Spleen (tissue), 11 donors: ENCODE measurements around the gene AFM. TPM values are rescaled to one million over a fixed set of nuclear protein-coding genes. Genes with fewer than 3 reads are reported as not detected.

Experiments
- DNase-seq: peaks from one replicate; pipeline ENCODE4 v3.0.0-alpha.2; 2020
- H3K27ac ChIP-seq, 8 donors: fragments of 200-600 bp; sonication (generic) in 7 of 8; 1 replicate in 4 of 8; 2 replicates in 4 of 8; pipeline versions ENCODE4 v1.5.0 to v1.8.0; 2016 to 2021; ENCODE audit warnings: inconsistent platforms in 4 of 8, mild to moderate bottlenecking in 4 of 8, moderate library complexity in 1 of 8
- H3K27me3 ChIP-seq, 7 donors: fragments of 200-600 bp; sonication (generic) in 6 of 7; replicated peaks in 1 of 7; 1 replicate in 4 of 7; 2 replicates in 3 of 7; pipeline versions ENCODE4 v1.5.0 to v1.8.0; 2016 to 2021; ENCODE audit warnings: inconsistent platforms in 3 of 7, mild to moderate bottlenecking in 1 of 7
- H3K36me3 ChIP-seq, 6 donors: fragments of 200-600 bp; sonication (generic) in 5 of 6; 1 replicate in 4 of 6; 2 replicates in 2 of 6; pipeline versions ENCODE4 v1.5.0 to v1.8.0; 2016 to 2021; ENCODE audit warnings: inconsistent platforms in 2 of 6
- H3K4me1 ChIP-seq, 6 donors: fragments of 200-600 bp; sonication (generic) in 5 of 6; 1 replicate in 3 of 6; 2 replicates in 3 of 6; pipeline versions ENCODE4 v1.5.0 to v1.8.0; 2016 to 2021; ENCODE audit warnings: inconsistent platforms in 3 of 6
- H3K4me3 ChIP-seq, 8 donors: fragments of 200-600 bp; sonication (generic) in 7 of 8; 1 replicate in 4 of 8; 2 replicates in 4 of 8; pipeline versions ENCODE4 v1.5.0 to v1.8.0; 2016 to 2021; ENCODE audit warnings: inconsistent platforms in 4 of 8, mild to moderate bottlenecking in 4 of 8, moderate library complexity in 2 of 8
- H3K9me3 ChIP-seq, 8 donors: fragments of 200-600 bp; sonication (generic) in 7 of 8; 1 replicate in 4 of 8; 2 replicates in 4 of 8; pipeline versions ENCODE4 v1.5.0 to v1.8.0; 2016 to 2021; ENCODE audit warnings: inconsistent platforms in 4 of 8
- POLR2A ChIP-seq, 3 donors: fragments of 450-650 bp; IDR thresholded peaks; one replicate each; pipeline ENCODE4 v1.5.1; 2017; ENCODE audit warnings: antibody characterized with exemption in 3 of 3, mild to moderate bottlenecking in 1 of 3
- POLR2AphosphoS5 ChIP-seq, 3 donors: sonication (generic); formaldehyde crosslinking; IDR thresholded peaks; one replicate each; pipeline ENCODE4 v1.5.1; 2017; ENCODE audit warnings: antibody characterized with exemption in 3 of 3
- WGBS, 5 donors: extraction: QIAGEN DNeasy Blood & Tissue Kit in 3 of 5; methylation state at CpG; one replicate each; pipeline versions ENCODE4 v1.1.5 to v1.1.7; 2013 to 2018; 5-methylcytosine and 5-hydroxymethylcytosine counted together
- intact Hi-C: fragments of 100-400 bp; cut with DNase I; formaldehyde crosslinking; loops from one replicate; pipeline ENCODE4 v1.15.0; 2023; ENCODE audit warnings: low total_unique reads
- polyA plus RNA-seq, 3 donors: library from polyadenylated mRNA; stranded (reverse); fragments of 200-250 nt; gene quantifications; one replicate each; pipeline ENCODE4 v1.2.1, GENCODE V29; 2013
- total RNA-seq, 7 donors: library from RNA; depleted of rRNA in 3 of 7; stranded (reverse); fragments of >200 nt in 3 of 7; fragmentation: NEBNext Ultra II Directional in 4 of 7; extraction: Animal tissue kit (Norgen Biotek cat#: 25700) in 4 of 7; gene quantifications; one replicate each; pipeline versions ENCODE4 v1.1.0 to v1.2.1, GENCODE V29; 2016 to 2021
- TF ChIP-seq, protein P1 (sequence below), 11 experiments: fragments of 200-600 bp in 7 of 11; fragments of 450-650 bp in 4 of 11; sonication (generic) in 4 of 11; IDR thresholded peaks in 8 of 11; conservative IDR thresholded peaks in 3 of 11; 1 replicate in 7 of 11; 2 replicates in 4 of 11; pipeline versions ENCODE4 v1.4.0 to v1.8.0; 2016 to 2021; ENCODE audit warnings: antibody characterized with exemption in 11 of 11, inconsistent platforms in 4 of 11, mild to moderate bottlenecking in 1 of 11
- donor health status: healthy with polysubstance abuse.
- donor health status: DM: no; HTN: no; CAD: no; lungs with moderate emphysema.
- donor health status: DM: no; HTN: no; CAD: no.
- donor health status: Bipolar disorder and iron deficiency.
- donor health status: healthy.
- donor health status: DM: no; HTN: no; CAD: no.
- donor health status: DM: yes; HTN: yes; CAD: no.

The AFM gene
- total and polyA plus RNA-seq, 10 donors = not detected

- Histone ChIP-seq H3K4me1 (no peaks in the 10 kb centered on the region), H3K27ac (no peak overlapping the region), H3K36me3 (no peaks in the 10 kb centered on the region), H3K4me3 (no peak overlapping the region), H3K9me3 (no peaks in the 10 kb centered on the region), H3K27me3 (no peaks in the 10 kb centered on the region)
- WGBS, 5 donors = 66 to 78% (median 70%) methylated on average over 2 of the region's 2 CpGs
- TF ChIP-seq, protein P1, sequence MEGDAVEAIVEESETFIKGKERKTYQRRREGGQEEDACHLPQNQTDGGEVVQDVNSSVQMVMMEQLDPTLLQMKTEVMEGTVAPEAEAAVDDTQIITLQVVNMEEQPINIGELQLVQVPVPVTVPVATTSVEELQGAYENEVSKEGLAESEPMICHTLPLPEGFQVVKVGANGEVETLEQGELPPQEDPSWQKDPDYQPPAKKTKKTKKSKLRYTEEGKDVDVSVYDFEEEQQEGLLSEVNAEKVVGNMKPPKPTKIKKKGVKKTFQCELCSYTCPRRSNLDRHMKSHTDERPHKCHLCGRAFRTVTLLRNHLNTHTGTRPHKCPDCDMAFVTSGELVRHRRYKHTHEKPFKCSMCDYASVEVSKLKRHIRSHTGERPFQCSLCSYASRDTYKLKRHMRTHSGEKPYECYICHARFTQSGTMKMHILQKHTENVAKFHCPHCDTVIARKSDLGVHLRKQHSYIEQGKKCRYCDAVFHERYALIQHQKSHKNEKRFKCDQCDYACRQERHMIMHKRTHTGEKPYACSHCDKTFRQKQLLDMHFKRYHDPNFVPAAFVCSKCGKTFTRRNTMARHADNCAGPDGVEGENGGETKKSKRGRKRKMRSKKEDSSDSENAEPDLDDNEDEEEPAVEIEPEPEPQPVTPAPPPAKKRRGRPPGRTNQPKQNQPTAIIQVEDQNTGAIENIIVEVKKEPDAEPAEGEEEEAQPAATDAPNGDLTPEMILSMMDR (IDR thresholded peaks at IDR 0.05 in 8 of 11, conservative IDR thresholded peaks at IDR 0.05 in 3 of 11) = no peak
- TF ChIP-seq POLR2AphosphoS5 (IDR thresholded peaks at IDR 0.05) = no peak
- DNase-seq = no peak
- intact Hi-C loops = no loop called here
Measured at GRCh38 chr4:73538162-73538561, 56.6 kb downstream of the AFM start.

DNA sequence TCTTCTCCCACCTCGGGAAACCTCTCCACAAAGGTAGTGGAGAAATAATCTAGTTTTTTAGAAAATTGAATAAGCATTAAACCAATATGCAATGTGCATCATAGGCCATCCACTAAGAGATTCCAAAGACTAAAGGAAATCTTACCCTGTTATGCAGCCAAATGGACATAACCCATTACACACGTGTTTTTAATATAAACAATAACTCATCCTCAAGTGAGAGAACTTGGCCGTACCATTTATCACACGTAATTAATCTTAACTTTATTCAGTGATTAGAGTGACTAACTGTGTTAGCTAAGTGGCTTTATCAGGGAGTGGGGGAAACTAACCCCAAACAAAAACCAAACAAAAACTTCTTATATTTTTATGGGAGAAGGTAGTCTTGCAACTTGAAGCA is 57.8 kb downstream of the AFM start:
- no peak for TF ChIP-seq POLR2A (IDR thresholded peaks at IDR 0.05)
- TF ChIP-seq, protein P1 (IDR thresholded peaks at IDR 0.05 in 8 of 11, conservative IDR thresholded peaks at IDR 0.05 in 3 of 11) = no peak
- no peak for TF ChIP-seq POLR2AphosphoS5 (IDR thresholded peaks at IDR 0.05)
- 72 to 81% (median 78%) methylated on average over 4 of the region's 4 CpGs for WGBS, 5 donors
- no peaks in the 10 kb centered on the region for H3K36me3 ChIP-seq
- no peaks in the 10 kb centered on the region for H3K27me3 ChIP-seq
- no peak overlapping the region for H3K4me3 ChIP-seq
- no peak for DNase-seq
- intact Hi-C loops = no loop called here
- no peak overlapping the region for H3K27ac ChIP-seq
- no peaks in the 10 kb centered on the region for H3K4me1 ChIP-seq
- H3K9me3 ChIP-seq = no peaks in the 10 kb centered on the region

DNA sequence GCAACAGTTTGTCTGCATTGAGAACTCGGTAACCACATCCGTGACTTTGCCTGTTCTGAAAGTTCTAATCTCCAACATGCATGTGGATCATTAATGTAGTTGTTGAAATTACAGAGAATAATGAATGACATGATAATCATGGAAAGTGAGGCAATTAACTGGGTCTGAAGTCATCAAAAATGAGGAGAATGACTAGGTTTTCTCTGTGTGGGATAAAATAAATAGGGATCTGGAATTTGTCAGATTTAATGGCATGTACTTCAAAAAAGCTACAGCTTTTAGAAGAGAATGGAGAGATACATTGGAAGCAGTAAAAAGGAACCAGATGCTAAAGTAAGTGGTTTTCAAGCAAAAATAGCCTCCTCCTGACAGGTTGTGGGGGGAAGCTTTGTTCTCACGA is 59.3 kb downstream of the AFM start:
- Histone ChIP-seq H3K9me3 (no peaks in the 10 kb centered on the region), H3K27ac (no peak overlapping the region), H3K4me1 (no peaks in the 10 kb centered on the region), H3K27me3 (no peaks in the 10 kb centered on the region), H3K4me3 (no peak overlapping the region), H3K36me3 (no peaks in the 10 kb centered on the region)
- TF ChIP-seq, protein P1 (IDR thresholded peaks at IDR 0.05 in 8 of 11, conservative IDR thresholded peaks at IDR 0.05 in 3 of 11) = no peak
- no peak for TF ChIP-seq POLR2AphosphoS5 (IDR thresholded peaks at IDR 0.05)
- TF ChIP-seq POLR2A (IDR thresholded peaks at IDR 0.05) = no peak
- intact Hi-C loops = no loop called here
- WGBS, 5 donors = 69 to 77% (median 72%) methylated on average over 3 of the region's 3 CpGs
- no peak for DNase-seq

- Histone ChIP-seq H3K4me3 (no peak overlapping the region), H3K36me3 (no peaks in the 10 kb centered on the region), H3K27me3 (no peaks in the 10 kb centered on the region), H3K4me1 (no peaks in the 10 kb centered on the region), H3K9me3 (no peaks in the 10 kb centered on the region), H3K27ac (no peak overlapping the region)
- intact Hi-C loops = no loop called here
- TF ChIP-seq POLR2AphosphoS5 (IDR thresholded peaks at IDR 0.05) (no peak), POLR2A (IDR thresholded peaks at IDR 0.05) (no peak)
- TF ChIP-seq, protein P1 (IDR thresholded peaks at IDR 0.05 in 8 of 11, conservative IDR thresholded peaks at IDR 0.05 in 3 of 11) = no peak
- WGBS, 5 donors = 58 to 72% (median 66%) methylated on average over 3 of the region's 3 CpGs
- no peak for DNase-seq
Measured at GRCh38 chr4:73541251-73541650, 59.7 kb downstream of the AFM start.
